ENCODE data around the gene SPEG.

The SPEG gene

GRCh38 chr2:219465659-219466561, 31.3 kb downstream of the SPEG start:
- no peak for TF ChIP-seq GABPA (IDR thresholded peaks at IDR 0.05; ENCODE audit: low read depth)
- TF ChIP-seq CTCF (IDR thresholded peaks at IDR 0.05; ENCODE audit: insufficient read depth, low read length): no peak
- TF ChIP-seq POLR2AphosphoS5 (IDR thresholded peaks at IDR 0.05; ENCODE audit: low read depth): no peak
- no peak for TF ChIP-seq REST (IDR thresholded peaks at IDR 0.05; ENCODE audit: insufficient replicate concordance, low read depth)
- TF ChIP-seq SPI1 (IDR thresholded peaks at IDR 0.05; ENCODE audit: borderline replicate concordance, low read depth): no peak
- DNase-seq (ENCODE audit: low read depth in 1 of 2, low spot score in 1 of 2): no peak
- H3K4me3 ChIP-seq (replicated peaks; ENCODE audit: insufficient read depth, low read length): no peak overlapping the region
- H3K27me3 ChIP-seq (ENCODE audit: insufficient read depth, poor library complexity, severe bottlenecking): no peaks in the 10 kb centered on the region
- H3K27ac ChIP-seq (replicated peaks): no peak overlapping the region

GRCh38 chr2:219466816-219467735, 32.4 kb downstream of the SPEG start:
- DNase-seq (ENCODE audit: low read depth in 1 of 2, low spot score in 1 of 2): no peak
- TF ChIP-seq SPI1 (IDR thresholded peaks at IDR 0.05; ENCODE audit: borderline replicate concordance, low read depth): no peak
- no peak for TF ChIP-seq POLR2AphosphoS5 (IDR thresholded peaks at IDR 0.05; ENCODE audit: low read depth)
- no peak for TF ChIP-seq GABPA (IDR thresholded peaks at IDR 0.05; ENCODE audit: low read depth)
- no peak for TF ChIP-seq CTCF (IDR thresholded peaks at IDR 0.05; ENCODE audit: insufficient read depth, low read length)
- no peak for TF ChIP-seq REST (IDR thresholded peaks at IDR 0.05; ENCODE audit: insufficient replicate concordance, low read depth)
- Histone ChIP-seq H3K27me3 (ENCODE audit: insufficient read depth, poor library complexity, severe bottlenecking) (no peaks in the 10 kb centered on the region), H3K27ac (replicated peaks) (no peak overlapping the region), H3K4me3 (replicated peaks; ENCODE audit: insufficient read depth, low read length) (no peak overlapping the region)

- no peak for TF ChIP-seq POLR2AphosphoS5 (IDR thresholded peaks at IDR 0.05; ENCODE audit: low read depth)
- H3K27ac ChIP-seq (replicated peaks): no peak overlapping the region
- no peak overlapping the region for H3K4me3 ChIP-seq (replicated peaks; ENCODE audit: insufficient read depth, low read length)
- DNase-seq (ENCODE audit: low read depth in 1 of 2, low spot score in 1 of 2): no peak
- H3K27me3 ChIP-seq (ENCODE audit: insufficient read depth, poor library complexity, severe bottlenecking): no peaks in the 10 kb centered on the region
These were observed 33.1 kb downstream of the SPEG start for GRCh38 chr2:219467736-219468075.
